Astrocyte of the cerebellum (primary cell): Measurements from ENCODE around the gene TMPRSS7.

Experiments used
- DNase-seq: peaks from one replicate; pipeline ENCODE4 v3.0.0-alpha.2; 2011; ENCODE audit warnings: low read depth
- H3K4me3 ChIP-seq: 2 replicates; pipeline ENCODE4 v1.5.1; 2011; ENCODE audit warnings: mild to moderate bottlenecking, low read depth, low read length, moderate library complexity
- in situ Hi-C: cut with HindIII; loops from 2 replicates; pipeline ENCODE4 v1.10.0; 2017; ENCODE audit warnings: low sequenced_read_pairs
- TF ChIP-seq, protein P1 (sequence below): IDR thresholded peaks from 2 replicates; pipeline ENCODE4 v1.5.1; 2012; ENCODE audit warnings: low read length, low read depth, moderate library complexity, mild to moderate bottlenecking; ENCODE audit errors: missing control alignments

TMPRSS7 gene

DNA sequence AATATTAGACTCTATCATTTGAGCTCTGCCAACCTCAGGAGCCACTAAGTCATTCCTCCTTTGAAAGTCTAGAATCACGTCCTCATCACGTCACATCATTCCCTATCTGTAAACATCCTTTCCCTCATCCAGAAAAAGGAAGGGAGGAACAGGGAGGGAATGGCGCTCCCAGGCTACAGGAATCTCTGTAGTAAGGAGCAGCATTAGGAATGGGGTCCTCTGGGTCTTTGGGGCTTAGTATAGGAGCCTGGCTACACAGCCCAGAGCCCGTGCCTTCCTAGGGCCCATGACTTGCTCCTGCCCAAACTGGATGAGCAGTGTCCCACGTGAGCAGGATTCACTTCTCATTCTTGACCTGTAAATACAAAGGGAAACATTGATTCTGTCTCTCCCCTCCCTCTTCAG is 34.2 kb upstream of the TMPRSS7 start:
- TF ChIP-seq, protein P1, sequence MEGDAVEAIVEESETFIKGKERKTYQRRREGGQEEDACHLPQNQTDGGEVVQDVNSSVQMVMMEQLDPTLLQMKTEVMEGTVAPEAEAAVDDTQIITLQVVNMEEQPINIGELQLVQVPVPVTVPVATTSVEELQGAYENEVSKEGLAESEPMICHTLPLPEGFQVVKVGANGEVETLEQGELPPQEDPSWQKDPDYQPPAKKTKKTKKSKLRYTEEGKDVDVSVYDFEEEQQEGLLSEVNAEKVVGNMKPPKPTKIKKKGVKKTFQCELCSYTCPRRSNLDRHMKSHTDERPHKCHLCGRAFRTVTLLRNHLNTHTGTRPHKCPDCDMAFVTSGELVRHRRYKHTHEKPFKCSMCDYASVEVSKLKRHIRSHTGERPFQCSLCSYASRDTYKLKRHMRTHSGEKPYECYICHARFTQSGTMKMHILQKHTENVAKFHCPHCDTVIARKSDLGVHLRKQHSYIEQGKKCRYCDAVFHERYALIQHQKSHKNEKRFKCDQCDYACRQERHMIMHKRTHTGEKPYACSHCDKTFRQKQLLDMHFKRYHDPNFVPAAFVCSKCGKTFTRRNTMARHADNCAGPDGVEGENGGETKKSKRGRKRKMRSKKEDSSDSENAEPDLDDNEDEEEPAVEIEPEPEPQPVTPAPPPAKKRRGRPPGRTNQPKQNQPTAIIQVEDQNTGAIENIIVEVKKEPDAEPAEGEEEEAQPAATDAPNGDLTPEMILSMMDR: no peak
- H3K4me3 ChIP-seq: peak overlapping the region; percentile 53
- in situ Hi-C loops: no loop called here
- no peak for DNase-seq

DNA sequence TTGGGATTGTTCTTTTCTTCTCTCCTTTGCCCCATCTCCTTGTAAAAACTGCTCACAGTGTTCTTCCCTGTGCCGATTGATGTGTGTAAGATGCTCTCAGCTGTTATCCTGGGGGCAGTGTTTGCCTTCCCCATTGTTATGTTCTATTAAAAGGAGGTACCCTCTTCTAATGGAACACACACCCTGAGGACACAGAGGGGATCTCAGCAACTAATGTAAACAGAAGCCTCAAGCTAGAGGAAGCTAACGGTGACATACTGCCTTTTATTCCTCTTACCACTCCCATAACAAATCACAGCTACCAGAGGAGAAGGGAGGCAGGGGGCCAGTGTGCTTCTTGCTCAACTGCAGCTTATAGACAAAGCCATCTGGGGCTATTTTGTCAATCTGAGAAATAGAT is 33.6 kb upstream of the TMPRSS7 start:
- no peak for DNase-seq
- H3K4me3 ChIP-seq: no peak overlapping the region
- TF ChIP-seq, protein P1: no peak
- in situ Hi-C loops: no loop called here

DNA sequence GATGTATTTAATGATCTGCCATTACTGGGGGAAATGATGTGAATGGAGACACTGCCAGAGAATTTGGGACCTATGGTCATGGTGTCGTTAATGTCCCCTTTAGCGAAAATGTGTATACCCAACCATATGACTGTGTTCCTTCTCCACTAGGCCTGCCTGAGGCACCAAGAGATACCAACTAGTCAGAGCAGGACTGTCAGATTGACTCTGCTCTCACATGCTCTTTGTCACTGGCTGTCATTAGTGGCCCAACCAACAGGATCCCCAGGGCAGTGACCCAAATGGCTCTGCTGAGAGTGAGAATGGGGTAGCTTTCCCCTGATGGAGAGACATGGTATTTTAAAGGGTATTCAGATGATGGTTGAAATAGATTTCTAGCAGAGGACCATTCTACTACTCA is 33.0 kb upstream of the TMPRSS7 start:
- DNase-seq: no peak
- TF ChIP-seq, protein P1: no peak
- in situ Hi-C loops: no loop called here
- no peak overlapping the region for H3K4me3 ChIP-seq

DNA sequence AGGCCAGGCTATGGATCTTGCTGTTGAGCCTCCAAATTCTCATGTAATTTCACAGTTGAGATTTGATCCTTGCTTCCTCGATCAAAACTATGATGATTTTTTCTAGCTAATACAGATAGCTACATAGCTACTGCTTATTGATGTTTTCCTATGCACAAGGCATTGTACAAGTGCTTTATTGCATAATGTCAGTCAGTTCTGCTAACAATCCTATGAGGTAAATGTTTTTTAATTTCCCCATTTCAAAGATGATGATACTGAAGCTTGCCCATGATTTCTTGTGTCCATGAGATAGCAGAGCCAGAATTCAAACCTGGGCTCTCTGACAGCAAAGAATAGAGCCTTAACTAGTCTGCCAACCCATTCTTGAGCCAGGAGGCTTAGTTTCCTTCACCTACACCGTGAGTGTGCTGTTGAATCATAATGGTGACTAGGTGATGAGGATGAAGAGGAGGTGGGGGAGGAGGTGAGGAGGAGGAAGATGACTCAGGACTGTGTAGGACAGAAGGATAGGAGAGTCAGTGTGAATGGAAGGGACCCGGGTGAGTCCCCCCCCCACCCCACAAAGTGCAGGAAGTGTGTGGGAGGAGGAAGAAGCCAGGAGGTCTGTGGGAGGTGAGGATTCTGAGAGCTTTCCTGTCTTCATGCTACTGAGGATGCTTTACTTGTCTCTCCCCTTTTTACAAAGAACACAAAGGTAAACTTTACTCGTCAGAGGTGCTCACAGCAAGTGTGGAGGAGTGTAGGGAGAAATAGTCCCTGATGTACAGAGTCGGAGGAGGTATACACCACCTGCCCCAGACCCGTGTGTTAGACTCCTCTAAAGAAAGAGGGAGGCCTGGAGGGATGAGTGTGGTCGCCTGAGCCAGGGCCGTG is 32.2 kb upstream of the TMPRSS7 start:
- no peak overlapping the region for H3K4me3 ChIP-seq
- TF ChIP-seq, protein P1: no peak
- in situ Hi-C loops: no loop called here
- DNase-seq: no peak

DNA sequence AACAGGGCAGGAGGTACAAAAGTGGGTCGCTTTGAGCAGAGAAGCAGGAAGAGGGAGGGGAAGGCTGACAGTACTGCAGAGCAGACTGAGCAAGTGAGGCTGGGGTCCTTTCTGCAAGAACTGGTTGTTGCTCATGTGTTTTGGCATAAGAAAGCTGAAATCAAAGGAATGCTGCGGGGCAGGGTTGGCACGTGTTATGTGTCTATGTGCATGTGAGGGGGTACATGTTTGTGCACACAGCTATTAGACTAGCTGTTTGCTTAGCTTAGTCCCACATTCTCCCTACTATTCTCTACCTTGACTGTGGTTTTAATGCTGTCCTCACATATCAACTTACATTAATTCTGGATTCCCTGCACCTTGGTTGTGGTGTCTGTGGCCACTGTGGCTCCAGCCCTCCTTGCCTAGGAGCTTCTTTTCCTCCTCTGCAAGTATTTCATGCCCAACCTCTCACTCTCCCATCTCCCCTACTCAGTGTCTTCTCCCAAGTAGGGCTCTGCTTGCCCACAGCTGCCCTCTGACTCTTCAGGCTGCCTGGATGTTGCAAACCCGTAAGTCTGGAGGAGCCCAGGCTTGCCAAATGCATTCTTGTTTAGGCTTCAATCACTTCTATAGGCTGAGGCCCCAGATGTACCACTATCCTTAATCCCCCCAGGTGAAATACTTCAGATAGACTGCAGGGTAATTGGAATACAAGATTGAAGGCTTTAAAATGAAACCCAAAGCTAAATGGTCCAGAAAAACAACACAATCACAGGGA is 31.0 kb upstream of the TMPRSS7 start:
- no peak for DNase-seq
- TF ChIP-seq, protein P1: no peak
- in situ Hi-C loops: no loop called here
- H3K4me3 ChIP-seq: no peak overlapping the region

DNA sequence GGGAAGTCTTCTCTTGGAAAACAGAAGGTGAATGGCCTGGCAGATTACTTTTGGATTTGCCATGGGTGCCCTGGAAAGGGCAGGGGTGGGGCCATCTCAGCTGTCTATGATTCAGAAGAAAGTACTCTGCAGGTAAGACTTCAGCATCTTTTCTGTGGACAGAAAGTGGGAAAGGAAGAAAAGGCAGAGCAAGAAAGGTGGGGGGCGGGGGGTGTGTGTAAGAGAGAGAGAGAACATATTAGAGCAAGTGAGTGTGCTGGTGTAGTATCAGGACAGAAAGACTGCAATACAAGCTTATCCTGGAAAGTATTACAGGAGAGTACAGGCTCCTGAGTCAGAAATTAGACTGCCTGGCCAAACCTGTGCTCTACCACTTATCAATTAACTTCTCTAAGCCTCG is 30.3 kb upstream of the TMPRSS7 start:
- no peak overlapping the region for H3K4me3 ChIP-seq
- no peak for DNase-seq
- in situ Hi-C loops: no loop called here
- TF ChIP-seq, protein P1: no peak
